ENCODE data around the gene HAO2.
"Not testable (repeated sequence)": the region's sequence is repeated elsewhere in the genome, so short reads cannot be mapped to it uniquely, and the experiment has no call there.

HAO2 gene

GRCh38 chr1:119331190-119331515 lies 37.4 kb upstream of the HAO2 start:
- H3K9ac ChIP-seq (ENCODE audit: low read length in 2 of 2) = no peak overlapping the region
- peaks cover 3% of the 10 kb centered on the region for H3K4me1 ChIP-seq (ENCODE audit: control insufficient read depth, insufficient read depth, low read length)
- H3K4me3 ChIP-seq (ENCODE audit: low read length in 2 of 2) = no peak overlapping the region
- H3K27ac ChIP-seq (ENCODE audit: low read length) = no peak overlapping the region
- H3K36me3 ChIP-seq (ENCODE audit: control insufficient read depth in 2 of 2, insufficient read depth in 2 of 2, low read length in 2 of 2) = no peaks in the 10 kb centered on the region
- H3K9me3 ChIP-seq (ENCODE audit: control insufficient read depth in 2 of 2, low read length in 2 of 2) = no peaks in the 10 kb centered on the region
- H3K27me3 ChIP-seq (ENCODE audit: control insufficient read depth in 1 of 2, insufficient read depth in 2 of 2, low read length in 2 of 2) = no peaks in the 10 kb centered on the region

- Histone ChIP-seq H3K27ac (ENCODE audit: low read length) (no peak overlapping the region), H3K4me1 (ENCODE audit: control insufficient read depth, insufficient read depth, low read length) (peaks cover 3% of the 10 kb centered on the region), H3K9me3 (ENCODE audit: control insufficient read depth in 2 of 2, low read length in 2 of 2) (no peaks in the 10 kb centered on the region), H3K4me3 (ENCODE audit: low read length in 2 of 2) (no peak overlapping the region), H3K9ac (ENCODE audit: low read length in 2 of 2) (no peak overlapping the region), H3K27me3 (ENCODE audit: control insufficient read depth in 1 of 2, insufficient read depth in 2 of 2, low read length in 2 of 2) (no peaks in the 10 kb centered on the region), H3K36me3 (ENCODE audit: control insufficient read depth in 2 of 2, insufficient read depth in 2 of 2, low read length in 2 of 2) (no peaks in the 10 kb centered on the region)
Observed at GRCh38 chr1:119331915-119332314, 36.7 kb upstream of the HAO2 start.

GRCh38 chr1:119332622-119333021 lies 36.0 kb upstream of the HAO2 start:
- H3K9ac ChIP-seq (ENCODE audit: low read length in 2 of 2) = no peak overlapping the region
- H3K27ac ChIP-seq (ENCODE audit: low read length) = no peak overlapping the region
- no peaks in the 10 kb centered on the region for H3K27me3 ChIP-seq (ENCODE audit: control insufficient read depth in 1 of 2, insufficient read depth in 2 of 2, low read length in 2 of 2)
- peaks cover 1% of the 10 kb centered on the region for H3K4me1 ChIP-seq (ENCODE audit: control insufficient read depth, insufficient read depth, low read length)
- no peaks in the 10 kb centered on the region for H3K36me3 ChIP-seq (ENCODE audit: control insufficient read depth in 2 of 2, insufficient read depth in 2 of 2, low read length in 2 of 2)
- H3K4me3 ChIP-seq (ENCODE audit: low read length in 2 of 2) = no peak overlapping the region
- no peaks in the 10 kb centered on the region for H3K9me3 ChIP-seq (ENCODE audit: control insufficient read depth in 2 of 2, low read length in 2 of 2)

- Histone ChIP-seq H3K27me3 (ENCODE audit: control insufficient read depth in 1 of 2, insufficient read depth in 2 of 2, low read length in 2 of 2) (no peaks in the 10 kb centered on the region), H3K9ac (ENCODE audit: low read length in 2 of 2) (no peak overlapping the region), H3K36me3 (ENCODE audit: control insufficient read depth in 2 of 2, insufficient read depth in 2 of 2, low read length in 2 of 2) (no peaks in the 10 kb centered on the region), H3K27ac (ENCODE audit: low read length) (no peak overlapping the region), H3K9me3 (ENCODE audit: control insufficient read depth in 2 of 2, low read length in 2 of 2) (no peaks in the 10 kb centered on the region), H3K4me3 (ENCODE audit: low read length in 2 of 2) (no peak overlapping the region), H3K4me1 (ENCODE audit: control insufficient read depth, insufficient read depth, low read length) (no peaks in the 10 kb centered on the region)
Observed at GRCh38 chr1:119333163-119333896, 35.3 kb upstream of the HAO2 start.

GRCh38 chr1:119333897-119334250 lies 34.7 kb upstream of the HAO2 start:
- H3K27me3 ChIP-seq (ENCODE audit: control insufficient read depth in 1 of 2, insufficient read depth in 2 of 2, low read length in 2 of 2); H3K9ac ChIP-seq (ENCODE audit: low read length in 2 of 2); H3K4me1 ChIP-seq (ENCODE audit: control insufficient read depth, insufficient read depth, low read length); H3K27ac ChIP-seq (ENCODE audit: low read length); H3K4me3 ChIP-seq (ENCODE audit: low read length in 2 of 2); H3K36me3 ChIP-seq (ENCODE audit: control insufficient read depth in 2 of 2, insufficient read depth in 2 of 2, low read length in 2 of 2); H3K9me3 ChIP-seq (ENCODE audit: control insufficient read depth in 2 of 2, low read length in 2 of 2): not testable (repeated sequence)

GRCh38 chr1:119336848-119337247 lies 31.7 kb upstream of the HAO2 start:
- no peaks in the 10 kb centered on the region for H3K27me3 ChIP-seq (ENCODE audit: control insufficient read depth in 1 of 2, insufficient read depth in 2 of 2, low read length in 2 of 2)
- no peaks in the 10 kb centered on the region for H3K36me3 ChIP-seq (ENCODE audit: control insufficient read depth in 2 of 2, insufficient read depth in 2 of 2, low read length in 2 of 2)
- no peak overlapping the region for H3K4me3 ChIP-seq (ENCODE audit: low read length in 2 of 2)
- no peak overlapping the region for H3K9ac ChIP-seq (ENCODE audit: low read length in 2 of 2)
- no peak overlapping the region for H3K27ac ChIP-seq (ENCODE audit: low read length)
- H3K9me3 ChIP-seq (ENCODE audit: control insufficient read depth in 2 of 2, low read length in 2 of 2) = no peaks in the 10 kb centered on the region
- H3K4me1 ChIP-seq (ENCODE audit: control insufficient read depth, insufficient read depth, low read length) = no peaks in the 10 kb centered on the region

- no peak overlapping the region for H3K9ac ChIP-seq (ENCODE audit: low read length in 2 of 2)
- no peaks in the 10 kb centered on the region for H3K27me3 ChIP-seq (ENCODE audit: control insufficient read depth in 1 of 2, insufficient read depth in 2 of 2, low read length in 2 of 2)
- H3K36me3 ChIP-seq (ENCODE audit: control insufficient read depth in 2 of 2, insufficient read depth in 2 of 2, low read length in 2 of 2) = no peaks in the 10 kb centered on the region
- no peak overlapping the region for H3K27ac ChIP-seq (ENCODE audit: low read length)
- H3K4me1 ChIP-seq (ENCODE audit: control insufficient read depth, insufficient read depth, low read length) = no peaks in the 10 kb centered on the region
- H3K9me3 ChIP-seq (ENCODE audit: control insufficient read depth in 2 of 2, low read length in 2 of 2) = no peaks in the 10 kb centered on the region
- H3K4me3 ChIP-seq (ENCODE audit: low read length in 2 of 2) = no peak overlapping the region
Observed at GRCh38 chr1:119338004-119338403, 30.6 kb upstream of the HAO2 start.

- no peaks in the 10 kb centered on the region for H3K27me3 ChIP-seq (ENCODE audit: control insufficient read depth in 1 of 2, insufficient read depth in 2 of 2, low read length in 2 of 2)
- H3K9ac ChIP-seq (ENCODE audit: low read length in 2 of 2) = no peak overlapping the region
- no peak overlapping the region for H3K27ac ChIP-seq (ENCODE audit: low read length)
- H3K4me3 ChIP-seq (ENCODE audit: low read length in 2 of 2) = no peak overlapping the region
- no peaks in the 10 kb centered on the region for H3K36me3 ChIP-seq (ENCODE audit: control insufficient read depth in 2 of 2, insufficient read depth in 2 of 2, low read length in 2 of 2)
- no peaks in the 10 kb centered on the region for H3K9me3 ChIP-seq (ENCODE audit: control insufficient read depth in 2 of 2, low read length in 2 of 2)
- H3K4me1 ChIP-seq (ENCODE audit: control insufficient read depth, insufficient read depth, low read length) = no peaks in the 10 kb centered on the region
Observed at GRCh38 chr1:119338757-119339156, 29.8 kb upstream of the HAO2 start.

- H3K36me3 ChIP-seq (ENCODE audit: control insufficient read depth in 2 of 2, insufficient read depth in 2 of 2, low read length in 2 of 2) = no peaks in the 10 kb centered on the region
- H3K9me3 ChIP-seq (ENCODE audit: control insufficient read depth in 2 of 2, low read length in 2 of 2) = no peaks in the 10 kb centered on the region
- no peak overlapping the region for H3K9ac ChIP-seq (ENCODE audit: low read length in 2 of 2)
- no peaks in the 10 kb centered on the region for H3K4me1 ChIP-seq (ENCODE audit: control insufficient read depth, insufficient read depth, low read length)
- no peaks in the 10 kb centered on the region for H3K27me3 ChIP-seq (ENCODE audit: control insufficient read depth in 1 of 2, insufficient read depth in 2 of 2, low read length in 2 of 2)
- no peak overlapping the region for H3K4me3 ChIP-seq (ENCODE audit: low read length in 2 of 2)
- no peak overlapping the region for H3K27ac ChIP-seq (ENCODE audit: low read length)
Observed at GRCh38 chr1:119340861-119341261, 27.7 kb upstream of the HAO2 start.

GRCh38 chr1:119341372-119341947 lies 27.1 kb upstream of the HAO2 start:
- H3K27ac ChIP-seq (ENCODE audit: low read length) = no peak overlapping the region
- no peak overlapping the region for H3K9ac ChIP-seq (ENCODE audit: low read length in 2 of 2)
- no peaks in the 10 kb centered on the region for H3K4me1 ChIP-seq (ENCODE audit: control insufficient read depth, insufficient read depth, low read length)
- no peaks in the 10 kb centered on the region for H3K36me3 ChIP-seq (ENCODE audit: control insufficient read depth in 2 of 2, insufficient read depth in 2 of 2, low read length in 2 of 2)
- H3K4me3 ChIP-seq (ENCODE audit: low read length in 2 of 2) = no peak overlapping the region
- H3K27me3 ChIP-seq (ENCODE audit: control insufficient read depth in 1 of 2, insufficient read depth in 2 of 2, low read length in 2 of 2) = no peaks in the 10 kb centered on the region
- no peaks in the 10 kb centered on the region for H3K9me3 ChIP-seq (ENCODE audit: control insufficient read depth in 2 of 2, low read length in 2 of 2)

GRCh38 chr1:119345398-119345797 lies 23.2 kb upstream of the HAO2 start:
- no peak overlapping the region for H3K9ac ChIP-seq (ENCODE audit: low read length in 2 of 2)
- H3K27me3 ChIP-seq (ENCODE audit: control insufficient read depth in 1 of 2, insufficient read depth in 2 of 2, low read length in 2 of 2) = no peaks in the 10 kb centered on the region
- H3K4me3 ChIP-seq (ENCODE audit: low read length in 2 of 2) = no peak overlapping the region
- no peaks in the 10 kb centered on the region for H3K9me3 ChIP-seq (ENCODE audit: control insufficient read depth in 2 of 2, low read length in 2 of 2)
- no peaks in the 10 kb centered on the region for H3K36me3 ChIP-seq (ENCODE audit: control insufficient read depth in 2 of 2, insufficient read depth in 2 of 2, low read length in 2 of 2)
- no peak overlapping the region for H3K27ac ChIP-seq (ENCODE audit: low read length)
- no peaks in the 10 kb centered on the region for H3K4me1 ChIP-seq (ENCODE audit: control insufficient read depth, insufficient read depth, low read length)
